Gastrocnemius medialis (tissue), 4 donors: ENCODE results near the gene DLEC1.

Source experiments
- POLR2A ChIP-seq, 2 donors: fragments of 450-650 bp; IDR thresholded peaks; one replicate each; pipeline ENCODE4 v1.6.1; 2017; ENCODE audit warnings: antibody characterized with exemption in 2 of 2, mild to moderate bottlenecking in 2 of 2, moderate library complexity in 2 of 2
- TF ChIP-seq, protein P1 (sequence below), 5 experiments: fragments of 450-650 bp in 3 of 5; fragments of 200-600 bp in 2 of 5; sonication (generic) in 2 of 5; IDR thresholded peaks in 4 of 5; conservative IDR thresholded peaks in 1 of 5; 1 replicate in 4 of 5; 2 replicates in 1 of 5; pipeline ENCODE4 v1.5.1; 2016 to 2019; ENCODE audit warnings: antibody characterized with exemption in 5 of 5, mild to moderate bottlenecking in 3 of 5, moderate library complexity in 3 of 5

DNA sequence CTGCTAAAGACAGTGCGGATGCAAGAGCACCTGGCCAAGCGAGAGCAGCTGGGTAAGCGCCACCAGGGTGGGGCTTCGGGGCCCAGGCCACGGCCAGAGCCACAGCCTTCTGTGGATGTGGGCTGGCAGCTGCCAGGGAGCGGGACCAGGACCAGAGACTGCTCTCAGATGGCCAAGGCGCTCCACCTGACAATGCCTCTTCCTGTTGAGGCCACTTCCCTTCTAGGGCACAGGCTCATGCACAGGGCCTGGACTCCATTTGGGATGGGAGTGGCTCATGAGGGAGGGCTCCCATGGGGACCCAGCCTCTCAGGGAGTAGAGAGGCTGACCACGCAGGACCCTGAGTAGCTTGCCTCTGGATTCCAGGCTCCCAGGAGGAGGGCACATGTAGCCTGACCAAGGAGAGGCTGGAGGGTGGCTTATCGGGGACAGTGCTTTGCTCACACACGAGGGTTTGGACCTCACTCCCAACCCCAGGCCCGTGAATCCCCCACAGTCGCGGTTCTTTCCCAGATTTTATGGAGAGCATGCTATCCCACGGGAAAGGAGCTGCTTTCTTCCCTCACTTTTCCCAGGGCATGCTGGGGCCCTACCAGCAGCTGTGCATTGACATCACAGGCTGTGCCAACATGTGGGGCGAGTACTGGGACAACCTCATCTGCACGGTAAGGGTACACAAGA is 72.8 kb downstream of the DLEC1 start:
- TF ChIP-seq, protein P1, sequence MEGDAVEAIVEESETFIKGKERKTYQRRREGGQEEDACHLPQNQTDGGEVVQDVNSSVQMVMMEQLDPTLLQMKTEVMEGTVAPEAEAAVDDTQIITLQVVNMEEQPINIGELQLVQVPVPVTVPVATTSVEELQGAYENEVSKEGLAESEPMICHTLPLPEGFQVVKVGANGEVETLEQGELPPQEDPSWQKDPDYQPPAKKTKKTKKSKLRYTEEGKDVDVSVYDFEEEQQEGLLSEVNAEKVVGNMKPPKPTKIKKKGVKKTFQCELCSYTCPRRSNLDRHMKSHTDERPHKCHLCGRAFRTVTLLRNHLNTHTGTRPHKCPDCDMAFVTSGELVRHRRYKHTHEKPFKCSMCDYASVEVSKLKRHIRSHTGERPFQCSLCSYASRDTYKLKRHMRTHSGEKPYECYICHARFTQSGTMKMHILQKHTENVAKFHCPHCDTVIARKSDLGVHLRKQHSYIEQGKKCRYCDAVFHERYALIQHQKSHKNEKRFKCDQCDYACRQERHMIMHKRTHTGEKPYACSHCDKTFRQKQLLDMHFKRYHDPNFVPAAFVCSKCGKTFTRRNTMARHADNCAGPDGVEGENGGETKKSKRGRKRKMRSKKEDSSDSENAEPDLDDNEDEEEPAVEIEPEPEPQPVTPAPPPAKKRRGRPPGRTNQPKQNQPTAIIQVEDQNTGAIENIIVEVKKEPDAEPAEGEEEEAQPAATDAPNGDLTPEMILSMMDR (IDR thresholded peaks at IDR 0.05 in 4 of 5, conservative IDR thresholded peaks at IDR 0.05 in 1 of 5), result no peak
- TF ChIP-seq POLR2A (IDR thresholded peaks at IDR 0.05), result no peak
